B cell (primary cell): ENCODE measurements around the gene TENM4. TPM values are rescaled to one million over a fixed set of nuclear protein-coding genes. Genes with fewer than 3 reads are reported as not detected.

Experiments used
- ATAC-seq: fragments of 200-7000 bp; cut with Tn5 transposase; one replicate; pipeline ENCODE4 v1.10.0; 2021; ENCODE audit warnings: low read depth, mild to moderate bottlenecking, moderate number of reproducible peaks, moderate library complexity
- CTCF ChIA-PET: fragments of 350-600 bp; sonication (Branson Sonifier 250); formaldehyde crosslinking; loops from one replicate; lab custom pipeline; 2021; ENCODE audit warnings: antibody characterized with exemption, inconsistent platforms; lab: Charles Lee
- POLR2A ChIA-PET: fragments of 350-600 bp; sonication (Branson Sonifier 250); formaldehyde crosslinking; loops from one replicate; lab custom pipeline; 2021; ENCODE audit warnings: antibody characterized with exemption; lab: Charles Lee
- DNase-seq: peaks from one replicate; pipeline ENCODE4 v3.0.0; 2013
- H2AFZ ChIP-seq: 2 replicates; pipeline ENCODE4 v1.6.1; 2012; ENCODE audit warnings: mild to moderate bottlenecking, low read depth, low read length; ENCODE audit not compliant: insufficient read depth, poor library complexity, severe bottlenecking
- H3K27ac ChIP-seq, 2 donors: 1 replicate in 1 of 2; 2 replicates in 1 of 2; pipeline ENCODE4 v1.5.1; 2012 to 2013; ENCODE audit warnings: low read length in 2 of 2, mild to moderate bottlenecking in 2 of 2, moderate library complexity in 1 of 2
- H3K27me3 ChIP-seq, 4 experiments: fragments of 200-600 bp in 1 of 4; sonication (generic) in 1 of 4; replicated peaks in 1 of 4; 1 replicate in 2 of 4; 2 replicates in 2 of 4; pipeline versions ENCODE4 v1.6.1 to v1.7.0; 2013 to 2016; ENCODE audit warnings: low read length in 3 of 4, mild to moderate bottlenecking in 2 of 4, mixed read lengths in 1 of 4, moderate library complexity in 1 of 4; ENCODE audit not compliant: insufficient read depth in 4 of 4, control insufficient read depth in 3 of 4; ENCODE audit errors: control extremely low read depth in 1 of 4
- H3K36me3 ChIP-seq, 2 experiments: replicated peaks in 1 of 2; 1 replicate in 1 of 2; 2 replicates in 1 of 2; pipeline versions ENCODE4 v1.6.1 to v1.7.1; 2013; ENCODE audit warnings: low read length in 1 of 2; ENCODE audit not compliant: insufficient read depth in 2 of 2, control insufficient read depth in 1 of 2; ENCODE audit errors: control extremely low read depth in 1 of 2, extremely low read depth in 1 of 2
- H3K4me1 ChIP-seq, 2 donors: fragments of 200-600 bp in 1 of 2; sonication (generic) in 1 of 2; 1 replicate in 1 of 2; 2 replicates in 1 of 2; pipeline versions ENCODE4 v1.5.1 to v1.6.1; 2013 to 2017; ENCODE audit warnings: low read length in 2 of 2; ENCODE audit not compliant: control insufficient read depth in 2 of 2, insufficient read depth in 2 of 2
- H3K4me2 ChIP-seq: replicated peaks from 2 replicates; pipeline ENCODE3; 2012; ENCODE audit warnings: mild to moderate bottlenecking, low read depth, low read length; ENCODE audit not compliant: poor library complexity, severe bottlenecking
- H3K4me3 ChIP-seq, 5 experiments: fragments of 200-600 bp in 1 of 5; sonication (generic) in 1 of 5; 1 replicate in 3 of 5; 2 replicates in 2 of 5; pipeline versions ENCODE4 v1.5.1 to v1.7.0; 2011 to 2016; ENCODE audit warnings: low read length in 4 of 5, mild to moderate bottlenecking in 4 of 5, low read depth in 2 of 5, control low read depth in 1 of 5, moderate library complexity in 1 of 5; ENCODE audit not compliant: insufficient read depth in 1 of 5; ENCODE audit errors: control extremely low read depth in 1 of 5, extremely low read depth in 1 of 5
- H3K79me2 ChIP-seq: fragments of 200-600 bp; sonication (generic); one replicate; pipeline ENCODE4 v1.6.0; 2016; ENCODE audit warnings: low read length; ENCODE audit not compliant: control insufficient read depth, insufficient read depth
- H3K9ac ChIP-seq: fragments of 200-600 bp; sonication (generic); 2 replicates; pipeline ENCODE4 v1.6.1; 2017; ENCODE audit warnings: mild to moderate bottlenecking, low read length, moderate library complexity
- H3K9me3 ChIP-seq, 3 donors: one replicate each; pipeline versions ENCODE4 v1.6.1 to v1.7.1; 2013; ENCODE audit warnings: low read length in 2 of 3; ENCODE audit not compliant: control insufficient read depth in 2 of 3, insufficient read depth in 1 of 3; ENCODE audit errors: control extremely low read depth in 1 of 3
- H4K20me1 ChIP-seq: 2 replicates; pipeline ENCODE4 v1.6.0; 2012; ENCODE audit warnings: mild to moderate bottlenecking, low read length; ENCODE audit not compliant: insufficient read depth, control insufficient read depth, poor library complexity, severe bottlenecking
- H3K27ac Mint-ChIP-seq: one replicate; pipeline ENCODE4 v1.8.0; 2021; ENCODE audit warnings: mixed read lengths
- H3K27me3 Mint-ChIP-seq: one replicate; pipeline ENCODE4 v1.8.0; 2021; ENCODE audit warnings: mixed read lengths
- H3K4me1 Mint-ChIP-seq: one replicate; pipeline ENCODE4 v1.8.0; 2021; ENCODE audit warnings: mixed read lengths
- H3K4me3 Mint-ChIP-seq: one replicate; pipeline ENCODE4 v1.8.0; 2021; ENCODE audit warnings: mixed read lengths
- H3K9me3 Mint-ChIP-seq: one replicate; pipeline ENCODE4 v1.8.0; 2022; ENCODE audit warnings: mixed read lengths; ENCODE audit not compliant: insufficient read depth
- CTCF ChIP-seq: fragments of 200-600 bp; IDR thresholded peaks from one replicate; pipeline ENCODE4 v1.8.0; 2022; ENCODE audit warnings: antibody characterized with exemption, mild to moderate bottlenecking
- EZH2 ChIP-seq: IDR thresholded peaks from 2 replicates; pipeline ENCODE4 v1.6.1; 2012; ENCODE audit warnings: borderline replicate concordance, low read depth, mild to moderate bottlenecking, moderate library complexity, low read length; ENCODE audit not compliant: insufficient read depth, poor library complexity, severe bottlenecking
- WGBS: methylation state at CpG from one replicate; pipeline ENCODE4 v1.1.5; 2013; ENCODE audit warnings: missing lambda C conversion rate; ENCODE audit not compliant: insufficient coverage; 5-methylcytosine and 5-hydroxymethylcytosine counted together
- intact Hi-C: fragments of 100-400 bp; cut with micrococcal nuclease; formaldehyde crosslinking; loops from one replicate; pipeline ENCODE4 v1.10.0; 2022
- polyA plus RNA-seq: library from polyadenylated mRNA; depleted of rRNA; stranded (reverse); fragments of >200 nt; gene quantifications from 2 replicates; pipeline ENCODE4 v1.2.3, GENCODE V29; 2012
- total RNA-seq, 2 donors: library from RNA; stranded (reverse); fragments of 120-200 nt in 1 of 2; gene quantifications; 1 replicate in 1 of 2; 2 replicates in 1 of 2; pipeline versions ENCODE4 v1.2.3 to v1.2.4, GENCODE V29; 2013 to 2022

The TENM4 gene
- total and polyA plus RNA-seq, 2 donors (not counting 1 experiment from before 2014, with no cell fraction given), result 0.09 to 5.7 TPM

- POLR2A ChIA-PET, result no interaction called here
- no peak overlapping the region for H3K27ac ChIP-seq
- peaks cover 0 to 3% (median 0%) of the 10 kb centered on the region in 3 donors for H3K9me3 ChIP-seq
- no peak overlapping the region for H3K9ac ChIP-seq
- no peak overlapping the region for H2AFZ ChIP-seq
- Mint-ChIP-seq H3K4me3 (no peak overlapping the region), H3K4me1 (no peaks in the 10 kb centered on the region), H3K27me3 (no peaks in the 10 kb centered on the region), H3K9me3 (no peaks in the 10 kb centered on the region), H3K27ac (no peak overlapping the region)
- H3K36me3 ChIP-seq, result no peaks in the 10 kb centered on the region
- TF ChIP-seq CTCF, result no peak
- TF ChIP-seq EZH2, result no peak
- H3K4me1 ChIP-seq, result no peaks in the 10 kb centered on the region
- WGBS, result no CpG with 5 or more reads among the region's 1 CpG
- no peaks in the 10 kb centered on the region for H3K79me2 ChIP-seq
- intact Hi-C loops, result no loop called here
- no peak for DNase-seq
- ATAC-seq, result no peak
- no peak overlapping the region for H3K4me3 ChIP-seq
- H4K20me1 ChIP-seq, result no peaks in the 10 kb centered on the region
- no peak overlapping the region for H3K4me2 ChIP-seq
- CTCF ChIA-PET, result no interaction called here
- no peaks in the 10 kb centered on the region for H3K27me3 ChIP-seq
Observed at GRCh38 chr11:79266396-79266795, 174.4 kb downstream of the TENM4 start.

- 95% methylated on average over 2 of the region's 4 CpGs for WGBS
- no peaks in the 10 kb centered on the region for H3K4me1 Mint-ChIP-seq
- Histone ChIP-seq H3K27me3 (no peaks in the 10 kb centered on the region), H2AFZ (no peak overlapping the region), H3K27ac (no peak overlapping the region), H4K20me1 (no peaks in the 10 kb centered on the region), H3K9me3 (peaks cover 0 to 3% (median 0%) of the 10 kb centered on the region in 3 donors), H3K4me1 (no peaks in the 10 kb centered on the region), H3K4me3 (no peak overlapping the region), H3K36me3 (no peaks in the 10 kb centered on the region), H3K4me2 (no peak overlapping the region), H3K79me2 (no peaks in the 10 kb centered on the region), H3K9ac (no peak overlapping the region)
- ChIA-PET CTCF (no interaction called here), POLR2A (no interaction called here)
- no peaks in the 10 kb centered on the region for H3K27me3 Mint-ChIP-seq
- ATAC-seq (no peak), DNase-seq (no peak)
- TF ChIP-seq EZH2, result no peak
- TF ChIP-seq CTCF, result no peak
- intact Hi-C loops, result no loop called here
- H3K4me3 Mint-ChIP-seq, result no peak overlapping the region
- no peaks in the 10 kb centered on the region for H3K9me3 Mint-ChIP-seq
- no peak overlapping the region for H3K27ac Mint-ChIP-seq
Observed at GRCh38 chr11:79265756-79266322, 175.0 kb downstream of the TENM4 start.
